Measurements from ENCODE around the gene TYK2.

The TYK2 gene

DNA sequence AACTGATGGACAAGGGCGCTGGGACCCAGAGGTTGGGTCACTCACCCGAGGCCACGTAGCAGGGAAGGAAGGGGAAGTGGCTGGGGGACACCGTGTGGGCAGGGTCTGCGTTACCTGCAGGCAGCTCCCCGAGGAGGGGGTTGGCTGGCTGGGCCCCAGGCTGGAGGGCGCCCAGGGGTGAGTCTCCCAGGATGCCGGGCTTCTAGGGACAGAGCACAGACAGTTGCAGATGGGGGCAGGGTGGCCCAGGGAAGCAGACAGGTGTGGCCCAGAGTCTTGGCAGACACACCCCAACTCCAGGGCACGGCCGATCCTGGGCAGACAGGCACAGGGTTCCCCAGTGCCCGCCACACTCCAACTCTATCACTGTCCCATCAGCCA is 59.0 kb downstream of the TYK2 start:
- H3K36me3 ChIP-seq (ENCODE audit: low read depth) = peaks cover 70% of the 10 kb centered on the region
- H3K4me1 ChIP-seq (ENCODE audit: insufficient read depth, poor library complexity, severe bottlenecking) = no peaks in the 10 kb centered on the region
- TF ChIP-seq CTCF (IDR thresholded peaks at IDR 0.05; ENCODE audit: poor library complexity, severe bottlenecking) = no peak
- no peak for ATAC-seq (ENCODE audit: low read depth)
- no peak for DNase-seq (ENCODE audit: low spot score)
- no peak overlapping the region for H3K4me3 ChIP-seq (ENCODE audit: severe bottlenecking)
- no peaks in the 10 kb centered on the region for H3K9me3 ChIP-seq (ENCODE audit: severe bottlenecking)
- no peaks in the 10 kb centered on the region for H3K27me3 ChIP-seq (ENCODE audit: insufficient read depth, poor library complexity, severe bottlenecking)
- H3K27ac ChIP-seq (ENCODE audit: poor library complexity, severe bottlenecking) = no peak overlapping the region

- peaks cover 64% of the 10 kb centered on the region for H3K36me3 ChIP-seq (ENCODE audit: low read depth)
- no peak overlapping the region for H3K4me3 ChIP-seq (ENCODE audit: severe bottlenecking)
- H3K4me1 ChIP-seq (ENCODE audit: insufficient read depth, poor library complexity, severe bottlenecking) = no peaks in the 10 kb centered on the region
- H3K27me3 ChIP-seq (ENCODE audit: insufficient read depth, poor library complexity, severe bottlenecking) = no peaks in the 10 kb centered on the region
- ATAC-seq (ENCODE audit: low read depth) = no peak
- no peaks in the 10 kb centered on the region for H3K9me3 ChIP-seq (ENCODE audit: severe bottlenecking)
- TF ChIP-seq CTCF (IDR thresholded peaks at IDR 0.05; ENCODE audit: poor library complexity, severe bottlenecking) = no peak
- no peak overlapping the region for H3K27ac ChIP-seq (ENCODE audit: poor library complexity, severe bottlenecking)
- no peak for DNase-seq (ENCODE audit: low spot score)
Measured at GRCh38 chr19:10320602-10321416, 59.6 kb downstream of the TYK2 start.

GRCh38 chr19:10318807-10319682 is 61.3 kb downstream of the TYK2 start:
- Histone ChIP-seq H3K4me1 (ENCODE audit: insufficient read depth, poor library complexity, severe bottlenecking) (no peaks in the 10 kb centered on the region), H3K4me3 (ENCODE audit: severe bottlenecking) (no peak overlapping the region), H3K27me3 (ENCODE audit: insufficient read depth, poor library complexity, severe bottlenecking) (no peaks in the 10 kb centered on the region), H3K9me3 (ENCODE audit: severe bottlenecking) (no peaks in the 10 kb centered on the region), H3K27ac (ENCODE audit: poor library complexity, severe bottlenecking) (no peak overlapping the region), H3K36me3 (ENCODE audit: low read depth) (peaks cover 53% of the 10 kb centered on the region)
- ATAC-seq (ENCODE audit: low read depth) (no peak), DNase-seq (ENCODE audit: low spot score) (no peak)
- TF ChIP-seq CTCF (IDR thresholded peaks at IDR 0.05; ENCODE audit: poor library complexity, severe bottlenecking) = no peak

- TF ChIP-seq CTCF (IDR thresholded peaks at IDR 0.05; ENCODE audit: poor library complexity, severe bottlenecking) = no peak
- H3K27ac ChIP-seq (ENCODE audit: poor library complexity, severe bottlenecking) = no peak overlapping the region
- no peaks in the 10 kb centered on the region for H3K4me1 ChIP-seq (ENCODE audit: insufficient read depth, poor library complexity, severe bottlenecking)
- no peak for DNase-seq (ENCODE audit: low spot score)
- no peak for ATAC-seq (ENCODE audit: low read depth)
- no peaks in the 10 kb centered on the region for H3K9me3 ChIP-seq (ENCODE audit: severe bottlenecking)
- no peaks in the 10 kb centered on the region for H3K27me3 ChIP-seq (ENCODE audit: insufficient read depth, poor library complexity, severe bottlenecking)
- no peak overlapping the region for H3K4me3 ChIP-seq (ENCODE audit: severe bottlenecking)
- H3K36me3 ChIP-seq (ENCODE audit: low read depth) = peaks cover 49% of the 10 kb centered on the region
Measured at GRCh38 chr19:10317857-10318462, 62.4 kb downstream of the TYK2 start.

Data from RWPE2 (cell line).